Measurements from ENCODE around the gene UCN2.
A peak's percentile ranks its signal among the peaks of the same experiment; 100 is the strongest.
"Not testable (repeated sequence)": the region's sequence is repeated elsewhere in the genome, so short reads cannot be mapped to it uniquely, and the experiment has no call there.

Gene UCN2

DNA sequence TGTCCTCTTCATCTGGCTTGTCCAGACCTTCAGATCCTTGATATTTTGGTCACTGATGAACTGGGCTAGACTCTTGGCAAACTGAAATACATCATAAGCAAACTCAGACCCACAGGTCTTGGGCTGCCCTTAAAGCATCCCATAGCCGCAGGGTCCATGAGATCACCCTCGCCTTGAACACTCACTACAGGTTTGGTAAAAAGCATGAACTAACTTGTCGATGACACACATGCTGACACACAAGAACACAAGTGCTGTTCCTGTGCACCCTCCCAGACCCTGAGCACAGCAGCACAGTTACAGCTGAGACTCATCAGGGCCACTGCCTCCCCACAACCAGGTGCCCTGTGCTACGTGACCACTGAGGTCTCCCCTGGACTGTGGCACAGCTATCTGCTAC is 28.0 kb downstream of the UCN2 start:
- H3K4me3 ChIP-seq (replicated peaks; ENCODE audit: low read depth, low read length), result no peak overlapping the region
- TF ChIP-seq, protein P1, sequence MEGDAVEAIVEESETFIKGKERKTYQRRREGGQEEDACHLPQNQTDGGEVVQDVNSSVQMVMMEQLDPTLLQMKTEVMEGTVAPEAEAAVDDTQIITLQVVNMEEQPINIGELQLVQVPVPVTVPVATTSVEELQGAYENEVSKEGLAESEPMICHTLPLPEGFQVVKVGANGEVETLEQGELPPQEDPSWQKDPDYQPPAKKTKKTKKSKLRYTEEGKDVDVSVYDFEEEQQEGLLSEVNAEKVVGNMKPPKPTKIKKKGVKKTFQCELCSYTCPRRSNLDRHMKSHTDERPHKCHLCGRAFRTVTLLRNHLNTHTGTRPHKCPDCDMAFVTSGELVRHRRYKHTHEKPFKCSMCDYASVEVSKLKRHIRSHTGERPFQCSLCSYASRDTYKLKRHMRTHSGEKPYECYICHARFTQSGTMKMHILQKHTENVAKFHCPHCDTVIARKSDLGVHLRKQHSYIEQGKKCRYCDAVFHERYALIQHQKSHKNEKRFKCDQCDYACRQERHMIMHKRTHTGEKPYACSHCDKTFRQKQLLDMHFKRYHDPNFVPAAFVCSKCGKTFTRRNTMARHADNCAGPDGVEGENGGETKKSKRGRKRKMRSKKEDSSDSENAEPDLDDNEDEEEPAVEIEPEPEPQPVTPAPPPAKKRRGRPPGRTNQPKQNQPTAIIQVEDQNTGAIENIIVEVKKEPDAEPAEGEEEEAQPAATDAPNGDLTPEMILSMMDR (IDR thresholded peaks at IDR 0.05; ENCODE audit: low read length, missing control alignments), result no peak
- no peak for DNase-seq (ENCODE audit: low read depth)

GRCh38 chr3:48532977-48533337 is 30.6 kb downstream of the UCN2 start:
- TF ChIP-seq, protein P1 (IDR thresholded peaks at IDR 0.05; ENCODE audit: low read length, missing control alignments), result no peak
- H3K4me3 ChIP-seq (replicated peaks; ENCODE audit: low read depth, low read length), result no peak overlapping the region
- no peak for DNase-seq (ENCODE audit: low read depth)

GRCh38 chr3:48532271-48532976 is 31.2 kb downstream of the UCN2 start:
- TF ChIP-seq, protein P1 (IDR thresholded peaks at IDR 0.05; ENCODE audit: low read length, missing control alignments), result no peak
- peak; percentile 7 for DNase-seq (ENCODE audit: low read depth)
- no peak overlapping the region for H3K4me3 ChIP-seq (replicated peaks; ENCODE audit: low read depth, low read length)

DNA sequence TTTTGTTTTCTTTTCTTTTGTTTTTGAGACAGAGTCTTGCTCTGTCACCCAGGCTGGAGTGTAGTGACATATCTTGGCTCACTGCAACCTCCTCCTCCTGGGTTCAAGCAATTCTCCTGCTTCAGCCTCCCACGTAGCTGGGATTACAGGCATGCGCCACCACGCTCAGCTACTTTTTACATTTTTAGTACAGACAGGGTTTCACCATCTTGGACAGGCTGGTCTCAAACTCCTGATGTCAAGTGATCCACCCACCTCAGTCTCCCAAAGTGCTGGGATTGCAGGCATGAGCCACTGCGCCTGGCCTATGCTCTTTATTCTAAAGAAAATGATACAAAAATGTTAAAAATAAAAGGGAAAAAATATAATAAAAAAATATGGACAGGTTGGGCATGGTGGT is 32.9 kb downstream of the UCN2 start:
- DNase-seq (ENCODE audit: low read depth); H3K4me3 ChIP-seq (replicated peaks; ENCODE audit: low read depth, low read length): not testable (repeated sequence)

DNA sequence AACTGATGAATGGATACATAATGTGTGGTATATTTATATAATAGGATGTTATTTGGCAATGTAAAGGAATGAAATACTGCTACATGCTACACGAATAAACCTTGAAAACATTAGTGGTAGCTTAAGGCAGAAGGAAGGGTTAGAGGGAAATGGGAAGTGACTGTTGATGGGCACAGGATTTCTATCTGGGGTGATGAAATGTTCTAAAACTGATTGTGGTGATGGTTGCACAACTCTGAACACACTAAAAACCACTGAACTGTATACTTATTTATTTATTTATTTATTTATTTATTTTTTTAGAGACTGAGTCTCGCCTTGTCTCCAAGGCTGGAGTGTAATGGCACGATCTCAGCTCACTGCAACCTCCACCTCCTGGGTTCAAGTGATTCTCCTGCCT is 34.8 kb downstream of the UCN2 start:
- peak; percentile 18 for DNase-seq (ENCODE audit: low read depth)
- H3K4me3 ChIP-seq (replicated peaks; ENCODE audit: low read depth, low read length), result no peak overlapping the region
- TF ChIP-seq, protein P1 (IDR thresholded peaks at IDR 0.05; ENCODE audit: low read length, missing control alignments), result no peak

GRCh38 chr3:48528048-48528447 is 35.5 kb downstream of the UCN2 start:
- no peak overlapping the region for H3K4me3 ChIP-seq (replicated peaks; ENCODE audit: low read depth, low read length)
- DNase-seq (ENCODE audit: low read depth), result no peak
- TF ChIP-seq, protein P1 (IDR thresholded peaks at IDR 0.05; ENCODE audit: low read length, missing control alignments), result no peak

- H3K4me3 ChIP-seq (replicated peaks; ENCODE audit: low read depth, low read length), result no peak overlapping the region
- TF ChIP-seq, protein P1 (IDR thresholded peaks at IDR 0.05; ENCODE audit: low read length, missing control alignments), result no peak
- DNase-seq (ENCODE audit: low read depth), result no peak
Observed at GRCh38 chr3:48524970-48525369, 38.6 kb downstream of the UCN2 start.
